ENCODE measurements around the gene KCNK5. TPM values are rescaled to one million over a fixed set of nuclear protein-coding genes. Genes with fewer than 3 reads are reported as not detected.

KCNK5 gene, protein sequence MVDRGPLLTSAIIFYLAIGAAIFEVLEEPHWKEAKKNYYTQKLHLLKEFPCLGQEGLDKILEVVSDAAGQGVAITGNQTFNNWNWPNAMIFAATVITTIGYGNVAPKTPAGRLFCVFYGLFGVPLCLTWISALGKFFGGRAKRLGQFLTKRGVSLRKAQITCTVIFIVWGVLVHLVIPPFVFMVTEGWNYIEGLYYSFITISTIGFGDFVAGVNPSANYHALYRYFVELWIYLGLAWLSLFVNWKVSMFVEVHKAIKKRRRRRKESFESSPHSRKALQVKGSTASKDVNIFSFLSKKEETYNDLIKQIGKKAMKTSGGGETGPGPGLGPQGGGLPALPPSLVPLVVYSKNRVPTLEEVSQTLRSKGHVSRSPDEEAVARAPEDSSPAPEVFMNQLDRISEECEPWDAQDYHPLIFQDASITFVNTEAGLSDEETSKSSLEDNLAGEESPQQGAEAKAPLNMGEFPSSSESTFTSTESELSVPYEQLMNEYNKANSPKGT
- total RNA-seq: 10 to 100 TPM; 29.8 to 32.2 TPM
- 11.1 TPM for polyA plus RNA-seq (2013, experiment 1 of 2)
- polyA plus RNA-seq (2013, experiment 2 of 2): 11.0 TPM
- long read RNA-seq, experiment 1, partial matches to known transcripts: 16 of 16 reads
- long read RNA-seq, experiment 1, other reads (novel, unspliced or antisense): 0 of 16 reads
- long read RNA-seq, experiment 2, transcript KCNK5-201 (5 exons, 3,756 nt): major isoform, 43 of 72 reads
- long read RNA-seq, experiment 2, partial matches to known transcripts: 3 of 72 reads
- long read RNA-seq, experiment 2, other reads (novel, unspliced or antisense): 26 of 72 reads
- long read RNA-seq, experiment 3, transcript KCNK5-201 (5 exons, 3,756 nt): major isoform, 148 of 192 reads
- long read RNA-seq, experiment 3, partial matches to known transcripts: 2 of 192 reads
- long read RNA-seq, experiment 3, other reads (novel, unspliced or antisense): 42 of 192 reads
- long read RNA-seq, experiment 4, partial matches to known transcripts: 0 of 2 reads
- long read RNA-seq, experiment 4, other reads (novel, unspliced or antisense): 2 of 2 reads

DNA sequence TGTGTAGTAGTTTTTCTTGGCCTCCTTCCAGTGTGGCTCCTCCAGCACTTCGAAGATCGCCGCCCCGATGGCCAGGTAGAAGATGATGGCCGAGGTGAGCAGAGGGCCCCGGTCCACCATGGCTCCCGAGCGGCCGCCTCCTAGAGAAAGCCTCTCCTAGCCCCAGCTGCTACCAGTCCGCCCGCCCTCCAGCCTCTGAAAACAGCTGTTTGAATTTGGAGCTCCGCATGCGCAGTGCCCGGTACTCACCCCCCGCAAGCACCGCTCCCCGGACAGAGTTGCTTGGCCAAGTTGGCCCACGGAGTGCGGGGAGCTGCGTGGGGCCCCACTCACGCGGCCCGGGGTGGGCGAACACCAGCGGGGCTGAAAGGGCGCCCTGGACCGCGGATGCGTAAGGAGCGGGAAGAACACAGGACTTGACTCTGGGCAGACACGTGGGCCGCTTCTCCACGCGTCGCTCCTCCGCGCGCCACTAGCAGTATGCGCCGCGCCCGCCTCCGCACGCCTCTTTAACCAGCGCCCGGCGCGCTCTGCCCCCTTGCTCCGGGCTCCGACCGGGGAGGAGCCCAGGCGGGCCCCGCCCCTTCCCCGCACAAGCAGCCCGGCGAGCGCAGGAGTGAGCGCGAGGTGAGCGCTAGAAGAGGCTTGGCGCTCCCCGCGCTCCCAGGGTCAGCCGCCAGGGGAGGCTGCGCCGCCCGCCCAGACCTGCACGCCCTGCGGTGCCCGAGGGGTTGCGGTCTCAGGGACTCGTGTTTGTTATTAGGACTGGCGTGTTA, at the start of gene KCNK5:
Gene KCNK5, minus strand, starts transcription at position 484 of the 776 bp plus-strand sequence. Its CDS starts 364 bp downstream, at position 120.
- H3K27ac Mint-ChIP-seq: peak within 1 kb of the TSS; percentile 80
- peak; percentile 95 for DNase-seq
- peaks cover 7% of the 10 kb centered on the region for H3K36me3 Mint-ChIP-seq (ENCODE audit: low read depth)
- Histone ChIP-seq H3K27ac (ENCODE audit: low read depth, low read length) (no peak within 1 kb of the TSS), H3K4me3 (ENCODE audit: low read length) (peak within 1 kb of the TSS; percentile 85), H3K4me1 (ENCODE audit: control insufficient read depth, insufficient read depth, low read length) (peaks cover 21% of the 10 kb centered on the region), H3K9ac (ENCODE audit: extremely low read depth, low read length, poor library complexity, severe bottlenecking) (peak within 1 kb of the TSS; percentile 50), H3K9me3 (ENCODE audit: control insufficient read depth, low read length) (no peaks in the 10 kb centered on the region), H3K27me3 (ENCODE audit: control insufficient read depth, insufficient read depth, low read length, poor library complexity, severe bottlenecking) (no peaks in the 10 kb centered on the region), H3K36me3 (ENCODE audit: control insufficient read depth, insufficient read depth, low read length) (no peaks in the 10 kb centered on the region)
- H3K4me1 Mint-ChIP-seq: peaks cover 76% of the 10 kb centered on the region
- WGBS, 2 experiments (ENCODE audit: insufficient coverage in 1 of 2, insufficient read length in 1 of 2): 3 to 9% methylated on average over 8 to 73 of the region's 73 CpGs
- TF ChIP-seq, protein P1, sequence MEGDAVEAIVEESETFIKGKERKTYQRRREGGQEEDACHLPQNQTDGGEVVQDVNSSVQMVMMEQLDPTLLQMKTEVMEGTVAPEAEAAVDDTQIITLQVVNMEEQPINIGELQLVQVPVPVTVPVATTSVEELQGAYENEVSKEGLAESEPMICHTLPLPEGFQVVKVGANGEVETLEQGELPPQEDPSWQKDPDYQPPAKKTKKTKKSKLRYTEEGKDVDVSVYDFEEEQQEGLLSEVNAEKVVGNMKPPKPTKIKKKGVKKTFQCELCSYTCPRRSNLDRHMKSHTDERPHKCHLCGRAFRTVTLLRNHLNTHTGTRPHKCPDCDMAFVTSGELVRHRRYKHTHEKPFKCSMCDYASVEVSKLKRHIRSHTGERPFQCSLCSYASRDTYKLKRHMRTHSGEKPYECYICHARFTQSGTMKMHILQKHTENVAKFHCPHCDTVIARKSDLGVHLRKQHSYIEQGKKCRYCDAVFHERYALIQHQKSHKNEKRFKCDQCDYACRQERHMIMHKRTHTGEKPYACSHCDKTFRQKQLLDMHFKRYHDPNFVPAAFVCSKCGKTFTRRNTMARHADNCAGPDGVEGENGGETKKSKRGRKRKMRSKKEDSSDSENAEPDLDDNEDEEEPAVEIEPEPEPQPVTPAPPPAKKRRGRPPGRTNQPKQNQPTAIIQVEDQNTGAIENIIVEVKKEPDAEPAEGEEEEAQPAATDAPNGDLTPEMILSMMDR (conservative IDR thresholded peaks at IDR 0.05): peak; percentile 98
- no peaks in the 10 kb centered on the region for H3K9me3 Mint-ChIP-seq
- peaks cover 7% of the 10 kb centered on the region for H3K27me3 Mint-ChIP-seq (ENCODE audit: insufficient read depth)
- H3K4me3 Mint-ChIP-seq: peak within 1 kb of the TSS; percentile 86

DNA sequence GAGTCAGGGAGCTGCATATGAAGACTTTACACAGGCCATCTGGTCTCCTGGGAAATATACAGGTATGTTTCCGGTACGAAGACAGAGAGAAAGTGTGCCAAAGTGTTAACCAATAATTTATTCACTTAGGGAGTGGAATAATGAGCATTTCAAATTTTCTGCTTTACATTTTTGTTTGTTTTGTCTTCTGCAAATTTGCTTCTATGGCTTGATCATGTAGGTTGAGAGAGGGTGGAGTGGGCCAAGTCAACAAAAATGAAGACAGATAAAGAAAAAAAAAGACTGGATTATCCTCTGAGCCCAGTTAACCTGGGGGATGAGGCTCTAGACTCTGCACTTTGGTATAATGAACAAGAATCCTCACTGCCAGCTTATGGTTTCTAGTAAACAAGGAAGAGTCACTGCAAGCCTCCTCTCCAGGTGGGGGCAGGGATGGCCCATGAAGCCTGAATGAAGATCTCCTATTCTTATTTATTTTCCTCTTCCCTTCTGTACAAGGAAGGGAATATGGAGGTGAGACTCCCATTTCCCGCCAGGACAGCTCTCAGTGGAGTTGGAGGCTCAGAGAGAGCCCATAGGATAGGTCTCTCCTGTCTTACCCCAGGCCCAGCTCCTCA, 47.2 kb upstream of the KCNK5 start:
- no peak overlapping the region for H3K4me3 Mint-ChIP-seq
- Histone ChIP-seq H3K9me3 (ENCODE audit: control insufficient read depth, low read length) (no peaks in the 10 kb centered on the region), H3K4me3 (ENCODE audit: low read length) (no peak overlapping the region), H3K4me1 (ENCODE audit: control insufficient read depth, insufficient read depth, low read length) (no peaks in the 10 kb centered on the region), H3K9ac (ENCODE audit: extremely low read depth, low read length, poor library complexity, severe bottlenecking) (no peak overlapping the region), H3K36me3 (ENCODE audit: control insufficient read depth, insufficient read depth, low read length) (no peaks in the 10 kb centered on the region), H3K27me3 (ENCODE audit: control insufficient read depth, insufficient read depth, low read length, poor library complexity, severe bottlenecking) (peaks cover 10% of the 10 kb centered on the region), H3K27ac (ENCODE audit: low read depth, low read length) (no peak overlapping the region)
- H3K4me1 Mint-ChIP-seq: peaks cover 10% of the 10 kb centered on the region
- WGBS, 2 experiments (ENCODE audit: insufficient coverage in 1 of 2, insufficient read length in 1 of 2): 95 to 100% methylated on average over 1 to 3 of the region's 3 CpGs
- no peaks in the 10 kb centered on the region for H3K9me3 Mint-ChIP-seq
- DNase-seq: no peak
- H3K36me3 Mint-ChIP-seq (ENCODE audit: low read depth): no peaks in the 10 kb centered on the region
- peaks cover 8% of the 10 kb centered on the region for H3K27me3 Mint-ChIP-seq (ENCODE audit: insufficient read depth)
- TF ChIP-seq, protein P1 (conservative IDR thresholded peaks at IDR 0.05): no peak
- no peak overlapping the region for H3K27ac Mint-ChIP-seq
